Stimulated activated effector memory CD8-positive, alpha-beta T cell treated with anti-CD3 and anti-CD28 coated beads, Interleukin-12 subunit alpha, Interleukin-12 subunit beta, amount 100 ng/mL, for 72 hours (primary cell): ENCODE measurements around the gene IFNA2.

Experiments used
- ATAC-seq: fragments of 150-1000 bp; cut with Tn5 transposase; 2 replicates; pipeline ENCODE4 v1.10.0; 2021
- DNase-seq, 2 donors: peaks; one replicate each; pipeline ENCODE4 v3.0.0; 2021 to 2022; ENCODE audit warnings: low spot score in 2 of 2
- H3K27ac Mint-ChIP-seq: one replicate; pipeline ENCODE4 v1.8.0; 2022; ENCODE audit warnings: mild to moderate bottlenecking, mixed read lengths
- H3K36me3 Mint-ChIP-seq: one replicate; pipeline ENCODE4 v1.8.0; 2022; ENCODE audit warnings: mild to moderate bottlenecking, mixed read lengths
- H3K4me1 Mint-ChIP-seq: one replicate; pipeline ENCODE4 v1.8.0; 2022; ENCODE audit warnings: mixed read lengths
- H3K4me3 Mint-ChIP-seq: one replicate; pipeline ENCODE4 v1.8.0; 2022; ENCODE audit warnings: mild to moderate bottlenecking, mixed read lengths
- H3K9me3 Mint-ChIP-seq: one replicate; pipeline ENCODE4 v1.8.0; 2022; ENCODE audit warnings: mixed read lengths

Gene IFNA2

GRCh38 chr9:21336457-21336856, 48.7 kb downstream of the IFNA2 start:
- peak overlapping the region; percentile 90 for H3K27ac Mint-ChIP-seq
- H3K4me3 Mint-ChIP-seq, result peak overlapping the region; percentile 83
- H3K36me3 Mint-ChIP-seq, result peaks cover 14% of the 10 kb centered on the region
- ATAC-seq (no peak), DNase-seq (no peak)
- no peaks in the 10 kb centered on the region for H3K9me3 Mint-ChIP-seq
- peaks cover 30% of the 10 kb centered on the region for H3K4me1 Mint-ChIP-seq

DNA sequence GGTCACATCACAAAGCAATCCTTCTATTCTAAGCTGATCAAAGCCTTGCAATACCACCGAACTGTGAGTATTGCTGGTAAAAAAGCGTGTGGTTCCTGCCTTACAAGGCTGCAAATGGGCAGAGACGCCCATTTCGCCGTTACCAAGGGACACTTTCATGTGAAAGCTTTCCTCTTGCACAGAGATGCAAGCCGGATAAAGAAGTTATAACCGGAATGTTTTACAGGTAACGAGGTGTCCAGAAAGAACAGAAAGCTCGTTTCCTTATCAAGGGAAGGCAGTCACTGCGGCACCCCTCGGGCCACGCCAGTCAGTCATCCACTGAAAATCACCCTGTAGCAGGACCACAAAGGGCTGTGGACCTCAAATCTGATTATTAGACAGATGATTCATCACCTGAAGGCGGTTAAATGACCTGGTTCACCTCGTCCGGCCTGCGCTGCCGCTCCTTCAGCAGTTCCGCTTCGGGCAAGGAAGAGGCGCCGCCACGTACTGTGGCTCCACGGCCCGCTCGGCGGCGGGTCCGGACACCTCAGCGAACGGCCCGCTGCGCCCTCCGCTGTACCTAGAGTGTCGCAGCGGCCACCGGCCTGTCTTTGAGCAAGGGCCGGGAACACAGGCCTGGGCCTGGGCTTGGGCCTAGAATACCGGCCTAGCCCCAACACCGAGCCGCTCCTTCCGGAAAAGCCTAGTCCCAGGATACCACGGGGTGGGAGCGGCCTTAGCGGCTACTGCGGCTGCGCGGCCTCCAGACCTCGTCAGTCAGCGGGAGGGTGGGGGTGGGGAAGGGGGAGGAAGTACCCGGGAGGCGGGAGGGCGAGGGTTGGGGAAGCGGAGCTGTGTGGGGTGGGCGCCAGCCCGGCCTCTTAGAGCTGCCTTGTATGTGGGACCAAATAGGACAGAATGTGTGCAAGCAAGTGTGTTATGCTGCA, 50.2 kb downstream of the IFNA2 start, which contains the start of gene KLHL9:
Gene KLHL9 (minus strand): TSS at position 704 of the 932 bp plus-strand sequence. CDS start 545 bp downstream, at position 159.
- peak within 1 kb of the TSS; percentile 83 for H3K4me3 Mint-ChIP-seq
- peak within 1 kb of the TSS; percentile 90 for H3K27ac Mint-ChIP-seq
- peaks cover 41% of the 10 kb centered on the region for H3K4me1 Mint-ChIP-seq
- no peaks in the 10 kb centered on the region for H3K9me3 Mint-ChIP-seq
- DNase-seq (peak; percentile 72 to 92), ATAC-seq (peak; percentile 90)
- peaks cover 29% of the 10 kb centered on the region for H3K36me3 Mint-ChIP-seq
